H9 (cell line): ENCODE measurements around the gene DNM2. TPM values are rescaled to one million over a fixed set of nuclear protein-coding genes. Genes with fewer than 3 reads are reported as not detected.

Experiments used
- DNase-seq: peaks from one replicate; pipeline ENCODE4 v3.0.0-alpha.2; 2017
- H2AFZ ChIP-seq: one replicate; pipeline ENCODE4 v1.6.1; 2013; ENCODE audit warnings: mild to moderate bottlenecking, low read length, control low read depth, moderate library complexity
- H2AK5ac ChIP-seq: 2 replicates; pipeline ENCODE4 v1.6.1; 2013; ENCODE audit warnings: low read length, control low read depth, mixed read lengths; ENCODE audit not compliant: insufficient read length
- H2BK120ac ChIP-seq: one replicate; pipeline ENCODE4 v1.6.1; 2013; ENCODE audit warnings: low read depth, mild to moderate bottlenecking, low read length, control low read depth, inconsistent platforms; ENCODE audit not compliant: poor library complexity, severe bottlenecking
- H2BK12ac ChIP-seq: 2 replicates; pipeline ENCODE4 v1.6.1; 2013; ENCODE audit warnings: low read length, control low read depth, mixed read lengths, low read depth; ENCODE audit not compliant: insufficient read length
- H2BK15ac ChIP-seq: 2 replicates; pipeline ENCODE4 v1.6.1; 2013; ENCODE audit warnings: low read depth, low read length, control low read depth
- H2BK20ac ChIP-seq: one replicate; pipeline ENCODE4 v1.6.1; 2013; ENCODE audit warnings: low read depth, mild to moderate bottlenecking, low read length, control low read depth, inconsistent platforms; ENCODE audit not compliant: poor library complexity, severe bottlenecking
- H2BK5ac ChIP-seq: 2 replicates; pipeline ENCODE4 v1.6.1; 2013; ENCODE audit warnings: low read length, control low read depth, mixed read lengths; ENCODE audit not compliant: insufficient read length
- H3K14ac ChIP-seq: 2 replicates; pipeline ENCODE4 v1.6.1; 2013; ENCODE audit warnings: low read length, control low read depth; ENCODE audit not compliant: insufficient read depth
- H3K18ac ChIP-seq: 2 replicates; pipeline ENCODE4 v1.6.1; 2013; ENCODE audit warnings: low read depth, mild to moderate bottlenecking, mixed read lengths, low read length, control low read depth; ENCODE audit not compliant: insufficient read length
- H3K23ac ChIP-seq: 2 replicates; pipeline ENCODE4 v1.6.1; 2013; ENCODE audit warnings: low read length, control low read depth, mixed read lengths, low read depth; ENCODE audit not compliant: insufficient read length
- H3K23me2 ChIP-seq: 2 replicates; pipeline ENCODE4 v1.6.1; 2013; ENCODE audit warnings: low read depth, mild to moderate bottlenecking, mixed read lengths, low read length, control low read depth; ENCODE audit not compliant: insufficient read length, poor library complexity, severe bottlenecking
- H3K27ac ChIP-seq: 2 replicates; pipeline ENCODE4 v1.5.1; 2013; ENCODE audit warnings: low read length, control low read depth, mixed read lengths, low read depth; ENCODE audit not compliant: insufficient read length
- H3K27me3 ChIP-seq: 2 replicates; pipeline ENCODE4 v1.6.1; 2013; ENCODE audit warnings: low read length, control low read depth, inconsistent platforms; ENCODE audit not compliant: insufficient read depth
- H3K4ac ChIP-seq: 2 replicates; pipeline ENCODE4 v1.6.1; 2013; ENCODE audit warnings: low read depth, mild to moderate bottlenecking, control low read depth, inconsistent platforms, low read length, moderate library complexity
- H3K4me1 ChIP-seq: 2 replicates; pipeline ENCODE4 v1.6.1; 2013; ENCODE audit warnings: low read length, control low read depth, inconsistent platforms; ENCODE audit not compliant: insufficient read depth
- H3K4me2 ChIP-seq: 2 replicates; pipeline ENCODE4 v1.6.1; 2013; ENCODE audit warnings: low read length, control low read depth, mixed read lengths; ENCODE audit not compliant: insufficient read length, insufficient read depth
- H3K56ac ChIP-seq: 2 replicates; pipeline ENCODE4 v1.6.1; 2013; ENCODE audit warnings: low read depth, mild to moderate bottlenecking, mixed read lengths, low read length, control low read depth; ENCODE audit not compliant: insufficient read length
- H3K79me1 ChIP-seq: 2 replicates; pipeline ENCODE4 v1.6.1; 2013; ENCODE audit warnings: low read depth, mild to moderate bottlenecking, moderate library complexity, low read length, control low read depth, inconsistent platforms; ENCODE audit not compliant: insufficient read depth, poor library complexity, severe bottlenecking
- H3K79me2 ChIP-seq: 2 replicates; pipeline ENCODE4 v1.6.1; 2013; ENCODE audit warnings: low read length, control low read depth, inconsistent platforms; ENCODE audit not compliant: insufficient read depth
- H3K9ac ChIP-seq: 2 replicates; pipeline ENCODE4 v1.6.1; 2013; ENCODE audit warnings: low read length, control low read depth, mixed read lengths; ENCODE audit not compliant: insufficient read length; ENCODE audit errors: extremely low read depth
- H3K9me3 ChIP-seq: one replicate; pipeline ENCODE4 v1.6.1; 2013; ENCODE audit warnings: low read depth, low read length, inconsistent platforms; ENCODE audit not compliant: control insufficient read depth
- H3T11ph ChIP-seq: one replicate; pipeline ENCODE4 v1.6.1; 2013; ENCODE audit warnings: mild to moderate bottlenecking, low read length, control low read depth, inconsistent platforms
- H4K20me1 ChIP-seq: one replicate; pipeline ENCODE4 v1.6.1; 2013; ENCODE audit not compliant: control insufficient read depth, insufficient read length, insufficient read depth
- H4K5ac ChIP-seq: 2 replicates; pipeline ENCODE4 v1.6.1; 2013; ENCODE audit warnings: low read depth, mild to moderate bottlenecking, mixed read lengths, low read length, control low read depth; ENCODE audit not compliant: insufficient read length
- H4K8ac ChIP-seq: replicated peaks from 2 replicates; pipeline ENCODE4 v1.6.1; 2013; ENCODE audit warnings: low read length, control low read depth, mixed read lengths, low read depth; ENCODE audit not compliant: insufficient read length
- H4K91ac ChIP-seq: 2 replicates; pipeline ENCODE4 v1.6.1; 2013; ENCODE audit warnings: low read depth, mild to moderate bottlenecking, moderate library complexity, mixed read lengths, low read length, control low read depth; ENCODE audit not compliant: insufficient read length
- H3K27ac Mint-ChIP-seq, 3 experiments: 2 replicates in 2 of 3; 3 replicates in 1 of 3; pipeline ENCODE4 v1.8.0; 2020 to 2021; ENCODE audit warnings: mixed read lengths in 3 of 3, mild to moderate bottlenecking in 1 of 3, moderate library complexity in 1 of 3
- H3K27me3 Mint-ChIP-seq: 2 replicates; pipeline ENCODE4 v1.8.0; 2021; ENCODE audit warnings: low read depth, mild to moderate bottlenecking, moderate library complexity, mixed read lengths
- H3K36me3 Mint-ChIP-seq, 3 experiments: 2 replicates in 2 of 3; 3 replicates in 1 of 3; pipeline ENCODE4 v1.8.0; 2020 to 2021; ENCODE audit warnings: low read depth in 3 of 3, mixed read lengths in 3 of 3; ENCODE audit not compliant: insufficient read depth in 1 of 3
- H3K4me1 Mint-ChIP-seq, 2 experiments: 2 replicates each; pipeline ENCODE4 v1.8.0; 2020; ENCODE audit warnings: mixed read lengths in 2 of 2
- H3K4me3 Mint-ChIP-seq, 2 experiments: 2 replicates in 1 of 2; 3 replicates in 1 of 2; pipeline ENCODE4 v1.8.0; 2020 to 2021; ENCODE audit warnings: mild to moderate bottlenecking in 2 of 2, mixed read lengths in 2 of 2, moderate library complexity in 1 of 2
- H3K9me3 Mint-ChIP-seq, 2 experiments: 2 replicates in 1 of 2; 3 replicates in 1 of 2; pipeline ENCODE4 v1.8.0; 2020; ENCODE audit warnings: mild to moderate bottlenecking in 2 of 2, mixed read lengths in 2 of 2, moderate library complexity in 1 of 2
- CTCF ChIP-seq: fragments of 200-600 bp; sonication (generic); conservative IDR thresholded peaks from 3 replicates; pipeline ENCODE4 v1.8.0; 2021; ENCODE audit warnings: antibody characterized with exemption, mild to moderate bottlenecking
- WGBS: extraction: QIAGEN DNeasy Blood & Tissue Kit; methylation state at CpG from one replicate; pipeline ENCODE4 v1.1.7; 2013; ENCODE audit warnings: missing lambda C conversion rate, low lambda C conversion rate, mixed read lengths; ENCODE audit not compliant: insufficient read length; ENCODE audit errors: extremely low coverage; 5-methylcytosine and 5-hydroxymethylcytosine counted together
- total RNA-seq: library from RNA; stranded (reverse); gene quantifications from 2 replicates; pipeline ENCODE4 v1.2.1, GENCODE V29; 2021

Gene DNM2
- total RNA-seq, 1 experiment from 2014 or later, result 152 TPM

GRCh38 chr19:10861103-10861651 is 143.3 kb downstream of the DNM2 start:
- H3K4ac ChIP-seq, result no peak overlapping the region
- H3K9me3 ChIP-seq, result no peaks in the 10 kb centered on the region
- H3K27me3 ChIP-seq, result no peaks in the 10 kb centered on the region
- Mint-ChIP-seq H3K27ac (no peak overlapping the region), H3K4me3 (no peak overlapping the region), H3K4me1 (peaks cover 6 to 21% of the 10 kb centered on the region in 2 experiments), H3K9me3 (no peaks in the 10 kb centered on the region), H3K36me3 (no peaks in the 10 kb centered on the region), H3K27me3 (no peaks in the 10 kb centered on the region)
- no CpG with 5 or more reads among the region's 7 CpGs for WGBS
- H4K20me1 ChIP-seq, result no peaks in the 10 kb centered on the region
- no peak overlapping the region for H2BK15ac ChIP-seq
- no peak overlapping the region for H3K18ac ChIP-seq
- H3K23ac ChIP-seq, result no peak overlapping the region
- H4K8ac ChIP-seq, result no peak overlapping the region
- no peak overlapping the region for H3K4me2 ChIP-seq
- H4K5ac ChIP-seq, result no peak overlapping the region
- no peak overlapping the region for H3T11ph ChIP-seq
- H3K9ac ChIP-seq, result no peak overlapping the region
- no peak overlapping the region for H2BK120ac ChIP-seq
- H3K79me1 ChIP-seq, result no peaks in the 10 kb centered on the region
- DNase-seq, result peak; percentile 75
- no peak overlapping the region for H2BK12ac ChIP-seq
- H2BK5ac ChIP-seq, result no peak overlapping the region
- peak; percentile 71 for TF ChIP-seq CTCF
- H2AK5ac ChIP-seq, result no peak overlapping the region
- no peak overlapping the region for H3K56ac ChIP-seq
- H2AFZ ChIP-seq, result no peak overlapping the region
- H3K14ac ChIP-seq, result no peak overlapping the region
- no peak overlapping the region for H3K27ac ChIP-seq
- no peaks in the 10 kb centered on the region for H3K23me2 ChIP-seq
- no peak overlapping the region for H4K91ac ChIP-seq
- no peaks in the 10 kb centered on the region; the same call in 1 of the 2 replicates for H3K79me2 ChIP-seq
- no peak overlapping the region for H2BK20ac ChIP-seq
- no peaks in the 10 kb centered on the region for H3K4me1 ChIP-seq
